Measurements from ENCODE around the gene SPAG16. TPM values are rescaled to one million over a fixed set of nuclear protein-coding genes. Genes with fewer than 3 reads are reported as not detected.

Gene SPAG16
- total RNA-seq, 2 experiments from 2014 or later = 11.1 to 12.5 TPM

DNA sequence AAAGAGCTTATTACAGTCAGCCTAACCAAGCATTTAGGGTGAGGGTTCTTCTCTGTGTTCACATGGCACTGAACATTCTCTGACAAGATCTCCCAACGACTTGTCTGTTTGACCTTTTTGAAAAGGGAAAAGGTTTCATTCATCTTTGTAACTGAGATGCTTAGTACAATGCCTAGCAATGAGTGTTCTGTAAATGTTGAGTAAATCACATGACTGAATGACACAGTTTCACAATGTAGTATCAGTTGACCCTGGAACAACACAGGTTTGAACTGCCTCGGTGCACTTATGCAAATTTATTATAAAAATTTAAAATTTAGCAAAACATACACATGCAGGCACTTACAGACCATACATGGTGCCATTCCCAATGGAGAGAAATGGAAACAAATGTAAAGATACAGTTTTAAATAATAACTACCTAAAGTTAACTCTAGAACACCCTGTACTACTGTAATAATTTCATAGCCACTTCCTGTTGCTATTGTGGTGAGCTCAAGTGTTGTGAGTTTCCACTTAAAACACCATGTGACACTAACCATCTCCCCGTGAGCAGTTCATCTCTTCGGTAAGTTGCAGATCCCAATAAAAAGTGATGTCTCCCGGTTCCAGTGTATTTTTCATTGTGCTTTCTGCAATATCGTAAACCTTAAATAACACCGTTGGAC is 1092.5 kb downstream of the SPAG16 start:
- POLR2A ChIA-PET = no interaction called here

DNA sequence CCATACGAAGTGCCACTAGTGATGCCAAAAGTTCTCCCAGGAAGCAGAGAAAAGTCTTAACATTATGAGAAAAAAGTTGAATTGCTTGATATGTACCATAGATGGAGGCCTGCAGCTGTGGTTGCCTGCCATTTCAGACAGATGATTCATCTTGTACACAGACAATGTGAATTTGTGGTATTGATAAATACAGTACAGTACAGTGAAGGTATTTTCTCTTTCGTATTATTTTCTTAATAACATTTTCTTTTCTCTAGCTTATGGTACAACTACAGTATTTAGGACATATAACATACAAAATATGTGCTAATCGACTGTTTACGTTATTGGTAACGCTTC is 1093.0 kb downstream of the SPAG16 start:
- POLR2A ChIA-PET = no interaction called here
- H3K27me3 Mint-ChIP-seq (ENCODE audit: low read depth) = no peaks in the 10 kb centered on the region
- H3K36me3 Mint-ChIP-seq (ENCODE audit: low read depth) = no peaks in the 10 kb centered on the region
- no peaks in the 10 kb centered on the region for H3K9me3 Mint-ChIP-seq (ENCODE audit: insufficient read depth)
- no peak overlapping the region for H3K27ac Mint-ChIP-seq
- CTCF ChIA-PET = no interaction called here
- H3K4me3 Mint-ChIP-seq = no peak overlapping the region
- no peak for ATAC-seq
- DNase-seq = no peak
- H3K4me1 Mint-ChIP-seq (ENCODE audit: low read depth) = no peaks in the 10 kb centered on the region

More for the DNA sequence above, 1092.5 kb downstream of the SPAG16 start:
- DNase-seq = no peak
- no peaks in the 10 kb centered on the region for H3K27me3 Mint-ChIP-seq (ENCODE audit: low read depth)
- H3K9me3 Mint-ChIP-seq (ENCODE audit: insufficient read depth) = no peaks in the 10 kb centered on the region
- H3K27ac Mint-ChIP-seq = no peak overlapping the region
- H3K4me3 Mint-ChIP-seq = no peak overlapping the region
- ATAC-seq = no peak
- H3K36me3 Mint-ChIP-seq (ENCODE audit: low read depth) = no peaks in the 10 kb centered on the region
- CTCF ChIA-PET = no interaction called here
- no peaks in the 10 kb centered on the region for H3K4me1 Mint-ChIP-seq (ENCODE audit: low read depth)

DNA sequence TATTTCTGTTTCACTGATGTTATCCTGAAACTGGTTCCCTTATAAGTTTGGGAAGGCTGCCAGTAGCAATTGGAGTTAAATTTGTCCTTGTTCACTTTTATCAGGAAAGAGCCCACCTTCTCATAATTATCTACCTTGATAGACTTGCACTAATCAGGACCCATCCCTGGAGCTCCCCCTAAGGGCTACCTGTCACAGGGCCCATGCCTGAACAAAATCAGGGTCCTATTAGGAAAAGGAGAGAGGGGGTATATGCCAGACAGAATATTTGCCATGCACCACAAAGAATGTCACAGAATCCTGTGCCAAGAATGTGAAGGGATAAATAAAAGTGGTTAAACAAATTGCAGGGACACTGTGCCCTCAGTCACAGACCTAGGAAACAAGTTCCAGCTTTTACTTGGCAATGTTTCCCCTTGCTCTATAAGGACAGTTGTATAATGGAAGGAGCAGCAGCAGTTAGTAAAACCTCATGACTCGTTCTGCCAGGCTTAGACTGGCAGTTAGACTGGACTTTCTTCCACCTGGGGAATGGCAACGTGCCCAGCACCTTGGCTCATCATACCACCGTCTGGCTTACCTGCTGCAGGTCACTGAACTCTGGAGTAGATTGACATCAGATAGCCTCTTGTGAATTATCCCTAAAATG is 1094.3 kb downstream of the SPAG16 start:
- no peak for ATAC-seq
- no peaks in the 10 kb centered on the region for H3K4me1 Mint-ChIP-seq (ENCODE audit: low read depth)
- H3K27ac Mint-ChIP-seq = no peak overlapping the region
- CTCF ChIA-PET = no interaction called here
- no peaks in the 10 kb centered on the region for H3K9me3 Mint-ChIP-seq (ENCODE audit: insufficient read depth)
- no peak for DNase-seq
- no peaks in the 10 kb centered on the region for H3K27me3 Mint-ChIP-seq (ENCODE audit: low read depth)
- POLR2A ChIA-PET = no interaction called here
- no peak overlapping the region for H3K4me3 Mint-ChIP-seq
- no peaks in the 10 kb centered on the region for H3K36me3 Mint-ChIP-seq (ENCODE audit: low read depth)

DNA sequence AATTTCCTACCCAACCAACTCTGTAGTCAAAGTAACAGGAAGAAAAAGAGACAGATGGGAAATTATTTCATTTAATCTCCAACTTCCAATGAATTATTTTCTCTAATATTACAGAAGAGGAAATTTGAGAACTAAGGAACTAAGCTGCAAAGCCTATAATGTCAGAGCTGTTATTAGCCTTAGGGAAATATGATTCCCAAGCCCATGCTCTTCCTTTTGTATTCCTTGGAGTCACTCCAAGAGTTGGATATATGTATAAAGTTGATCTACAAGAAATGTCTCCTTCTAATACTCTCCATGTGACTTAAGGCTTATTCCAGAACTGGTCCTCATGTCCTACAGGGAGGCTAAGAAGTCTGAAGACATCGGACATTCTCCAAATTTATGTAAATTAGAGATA is 1095.0 kb downstream of the SPAG16 start:
- DNase-seq (no peak), ATAC-seq (no peak)
- Mint-ChIP-seq H3K27me3 (ENCODE audit: low read depth) (no peaks in the 10 kb centered on the region), H3K36me3 (ENCODE audit: low read depth) (no peaks in the 10 kb centered on the region), H3K4me1 (ENCODE audit: low read depth) (no peaks in the 10 kb centered on the region), H3K9me3 (ENCODE audit: insufficient read depth) (no peaks in the 10 kb centered on the region), H3K4me3 (no peak overlapping the region), H3K27ac (no peak overlapping the region)
- CTCF ChIA-PET = no interaction called here
- POLR2A ChIA-PET = no interaction called here

DNA sequence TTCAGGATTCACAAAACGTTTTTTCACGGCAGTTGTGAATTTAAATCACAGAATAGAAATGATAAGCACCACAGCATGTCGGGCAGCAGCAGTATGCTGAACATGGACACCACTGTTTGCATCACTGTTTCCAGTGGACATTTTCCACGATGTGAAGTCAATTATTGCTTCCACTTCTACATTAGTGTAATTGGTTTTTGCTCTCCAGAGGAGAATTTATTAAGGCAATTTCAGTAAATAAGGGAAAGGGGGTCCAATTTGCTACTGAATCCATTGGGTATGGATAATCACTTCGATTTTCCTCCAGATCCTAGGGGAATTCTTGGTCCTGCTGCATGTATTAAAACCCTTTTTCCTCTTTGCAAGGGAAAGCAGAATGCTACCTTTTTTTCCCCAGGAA is 1096.4 kb downstream of the SPAG16 start:
- Mint-ChIP-seq H3K9me3 (ENCODE audit: insufficient read depth) (no peaks in the 10 kb centered on the region), H3K36me3 (ENCODE audit: low read depth) (no peaks in the 10 kb centered on the region), H3K4me3 (no peak overlapping the region), H3K27me3 (ENCODE audit: low read depth) (no peaks in the 10 kb centered on the region), H3K27ac (no peak overlapping the region), H3K4me1 (ENCODE audit: low read depth) (no peaks in the 10 kb centered on the region)
- ATAC-seq = no peak
- no peak for DNase-seq
- ChIA-PET CTCF (no interaction called here), POLR2A (no interaction called here)

DNA sequence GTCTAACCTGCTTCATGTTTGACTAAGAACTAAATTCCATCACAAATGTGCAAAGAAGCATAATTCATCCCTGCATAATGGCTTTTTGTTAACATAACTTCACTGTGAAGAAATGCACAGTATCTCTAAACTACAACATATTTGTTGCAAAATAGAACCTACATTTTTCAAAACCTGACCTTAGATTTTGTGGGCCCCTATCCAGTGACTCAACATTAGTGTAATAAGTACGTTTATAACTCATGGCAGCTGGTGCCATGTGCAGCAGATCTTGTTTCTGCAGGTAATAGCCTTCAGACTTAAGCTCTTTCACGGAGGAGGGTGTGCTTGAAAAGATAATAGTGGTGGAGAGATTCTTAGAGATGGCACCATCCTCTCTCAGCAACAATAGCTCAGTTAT is 1098.0 kb downstream of the SPAG16 start:
- no peak overlapping the region for H3K27ac Mint-ChIP-seq
- CTCF ChIA-PET = no interaction called here
- no peaks in the 10 kb centered on the region for H3K4me1 Mint-ChIP-seq (ENCODE audit: low read depth)
- no peaks in the 10 kb centered on the region for H3K36me3 Mint-ChIP-seq (ENCODE audit: low read depth)
- no peaks in the 10 kb centered on the region for H3K9me3 Mint-ChIP-seq (ENCODE audit: insufficient read depth)
- no peak overlapping the region for H3K4me3 Mint-ChIP-seq
- POLR2A ChIA-PET = no interaction called here
- no peaks in the 10 kb centered on the region for H3K27me3 Mint-ChIP-seq (ENCODE audit: low read depth)
- no peak for ATAC-seq
- no peak for DNase-seq

DNA sequence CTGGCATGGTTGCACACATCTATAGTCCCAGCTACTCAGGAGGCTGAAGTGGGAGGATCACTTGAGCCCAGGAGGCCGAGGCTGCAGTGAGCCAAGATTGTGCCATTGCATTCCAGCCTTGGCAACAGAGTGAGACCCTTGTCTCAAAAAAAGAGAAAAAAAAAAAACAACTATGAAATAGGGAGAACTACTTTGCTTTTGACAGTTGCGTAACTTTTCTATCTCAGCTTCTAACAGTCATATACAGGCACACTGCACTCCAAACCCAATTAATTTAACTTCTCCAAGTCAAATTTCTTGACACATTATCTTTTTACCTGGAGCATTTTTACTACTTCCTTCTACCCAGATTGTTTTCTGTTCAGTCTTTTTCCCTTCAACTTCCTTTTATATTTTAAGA is 1102.5 kb downstream of the SPAG16 start:
- DNase-seq = no peak
- Mint-ChIP-seq H3K4me1 (ENCODE audit: low read depth) (no peaks in the 10 kb centered on the region), H3K4me3 (no peak overlapping the region), H3K27me3 (ENCODE audit: low read depth) (no peaks in the 10 kb centered on the region), H3K9me3 (ENCODE audit: insufficient read depth) (no peaks in the 10 kb centered on the region), H3K27ac (no peak overlapping the region), H3K36me3 (ENCODE audit: low read depth) (no peaks in the 10 kb centered on the region)
- POLR2A ChIA-PET = no interaction called here
- ATAC-seq = no peak
- CTCF ChIA-PET = no interaction called here

DNA sequence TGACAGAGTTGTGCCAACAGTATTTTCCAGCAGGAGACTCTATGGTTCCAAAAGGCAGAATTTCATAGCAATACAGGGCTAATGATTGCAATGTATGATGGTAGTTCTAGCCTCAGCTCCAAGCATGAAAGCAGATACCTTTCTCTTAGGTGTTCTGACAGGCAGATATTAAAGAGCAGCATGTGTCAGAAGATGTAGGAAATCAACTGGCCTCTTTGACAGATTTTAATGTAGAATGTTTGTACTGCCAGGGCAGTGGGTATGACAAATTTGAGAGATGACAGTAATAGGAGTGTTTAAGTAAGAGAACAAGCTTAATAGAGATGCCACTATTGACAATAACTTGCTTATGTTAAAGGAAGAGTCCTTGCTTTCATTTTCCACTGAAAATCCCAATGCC is 1105.1 kb downstream of the SPAG16 start:
- Mint-ChIP-seq H3K9me3 (ENCODE audit: insufficient read depth) (no peaks in the 10 kb centered on the region), H3K4me3 (no peak overlapping the region), H3K36me3 (ENCODE audit: low read depth) (no peaks in the 10 kb centered on the region), H3K27ac (no peak overlapping the region), H3K4me1 (ENCODE audit: low read depth) (no peaks in the 10 kb centered on the region), H3K27me3 (ENCODE audit: low read depth) (no peaks in the 10 kb centered on the region)
- ATAC-seq (no peak), DNase-seq (no peak)
- POLR2A ChIA-PET = no interaction called here
- CTCF ChIA-PET = no interaction called here

DNA sequence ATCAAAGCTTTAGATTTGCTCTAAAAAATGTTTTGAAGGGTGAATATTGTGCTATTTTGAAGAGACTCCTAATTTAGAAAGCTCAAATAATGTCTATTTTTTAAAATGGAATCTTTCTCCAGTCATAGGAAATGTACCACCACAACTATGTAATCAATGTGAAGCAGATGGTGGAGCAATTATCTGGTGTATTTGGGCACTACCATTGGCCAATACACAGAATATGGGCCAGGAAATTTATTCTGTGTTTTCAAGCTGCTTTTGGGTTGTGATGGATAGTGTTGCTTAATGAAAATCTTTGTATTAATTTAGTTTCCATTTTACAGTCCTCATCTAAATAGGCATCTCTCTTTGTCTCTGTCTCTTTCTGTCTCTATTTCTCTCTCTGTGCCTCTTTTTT is 1109.5 kb downstream of the SPAG16 start:
- no peak for DNase-seq
- ChIA-PET CTCF (no interaction called here), POLR2A (no interaction called here)
- no peak for ATAC-seq
- Mint-ChIP-seq H3K36me3 (ENCODE audit: low read depth) (no peaks in the 10 kb centered on the region), H3K4me3 (no peak overlapping the region), H3K9me3 (ENCODE audit: insufficient read depth) (no peaks in the 10 kb centered on the region), H3K27me3 (ENCODE audit: low read depth) (no peaks in the 10 kb centered on the region), H3K4me1 (ENCODE audit: low read depth) (no peaks in the 10 kb centered on the region), H3K27ac (no peak overlapping the region)

DNA sequence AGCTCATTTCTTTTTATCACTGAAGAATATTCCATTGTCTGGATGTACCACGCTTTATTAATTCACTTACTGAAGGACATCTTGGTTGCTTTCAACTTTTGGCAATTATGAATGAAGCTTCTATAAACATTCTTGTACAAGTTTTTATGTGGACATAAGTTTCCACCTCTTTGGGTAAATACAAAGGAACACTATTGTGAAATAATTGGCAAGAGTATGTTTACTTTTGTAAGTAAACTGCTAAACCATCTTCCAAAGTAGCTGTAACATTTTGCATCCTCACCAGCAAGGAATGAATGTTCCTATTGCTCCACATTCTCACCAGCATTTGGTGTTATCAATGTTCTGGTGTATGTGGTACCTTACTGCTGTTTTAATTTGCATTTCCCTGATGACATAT is 1110.8 kb downstream of the SPAG16 start:
- no peak overlapping the region for H3K4me3 Mint-ChIP-seq
- DNase-seq (no peak), ATAC-seq (no peak)
- H3K27me3 Mint-ChIP-seq (ENCODE audit: low read depth) = no peaks in the 10 kb centered on the region
- H3K4me1 Mint-ChIP-seq (ENCODE audit: low read depth) = no peaks in the 10 kb centered on the region
- no peaks in the 10 kb centered on the region for H3K9me3 Mint-ChIP-seq (ENCODE audit: insufficient read depth)
- H3K27ac Mint-ChIP-seq = no peak overlapping the region
- CTCF ChIA-PET = no interaction called here
- POLR2A ChIA-PET = no interaction called here
- H3K36me3 Mint-ChIP-seq (ENCODE audit: low read depth) = no peaks in the 10 kb centered on the region

DNA sequence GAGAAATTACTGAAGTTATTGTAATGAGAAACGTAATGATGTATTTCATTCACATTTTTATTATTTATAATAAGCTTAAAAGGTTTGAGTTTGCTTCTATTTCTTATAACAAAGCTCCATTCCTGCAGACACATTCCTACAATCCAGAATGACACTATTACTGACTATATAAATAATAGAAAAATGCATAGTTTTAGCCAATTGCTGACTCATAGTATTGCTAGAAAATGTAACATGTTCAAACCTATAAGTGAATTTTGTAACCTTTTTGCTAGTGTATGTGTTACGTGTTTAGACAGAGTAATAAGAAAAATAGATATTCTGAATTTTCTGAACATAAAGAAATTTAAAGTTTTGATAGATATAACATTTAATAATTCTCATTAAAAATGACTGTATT is 1117.3 kb downstream of the SPAG16 start:
- Mint-ChIP-seq H3K27ac (no peak overlapping the region), H3K36me3 (ENCODE audit: low read depth) (no peaks in the 10 kb centered on the region), H3K4me3 (no peak overlapping the region), H3K9me3 (ENCODE audit: insufficient read depth) (no peaks in the 10 kb centered on the region), H3K27me3 (ENCODE audit: low read depth) (no peaks in the 10 kb centered on the region), H3K4me1 (ENCODE audit: low read depth) (no peaks in the 10 kb centered on the region)
- ChIA-PET CTCF (no interaction called here), POLR2A (no interaction called here)
- DNase-seq = no peak
- ATAC-seq = no peak

DNA sequence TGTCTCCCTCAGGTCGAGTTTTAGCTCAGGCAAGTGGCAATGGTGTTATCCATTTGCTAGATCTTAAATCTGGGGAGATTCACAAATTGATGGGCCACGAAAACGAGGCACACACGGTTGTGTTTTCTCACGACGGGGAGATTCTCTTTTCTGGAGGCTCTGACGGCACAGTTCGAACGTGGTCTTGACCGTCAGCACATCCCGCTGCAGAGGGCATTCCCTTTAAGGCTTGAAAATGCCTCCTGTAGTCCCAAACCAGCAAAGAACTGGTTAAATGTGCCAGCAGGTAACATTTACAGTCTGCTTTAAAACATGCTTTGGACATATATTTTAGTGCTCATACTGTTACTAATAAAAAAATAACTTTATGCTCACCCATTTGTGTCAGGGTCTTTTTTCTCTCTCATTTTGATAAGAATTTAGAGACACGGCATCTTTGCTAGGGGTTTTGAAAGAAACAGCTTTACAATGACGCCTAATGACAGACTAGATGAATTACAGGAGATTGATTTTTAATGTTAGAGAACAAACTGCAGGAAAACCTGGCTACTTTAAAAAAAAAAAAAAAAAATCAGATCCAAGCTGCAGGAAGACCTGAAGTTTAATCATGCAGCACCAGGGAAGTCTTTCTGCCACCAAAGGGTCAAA is 1126.0 kb downstream of the SPAG16 start:
- H3K4me3 Mint-ChIP-seq = no peak overlapping the region
- H3K4me1 Mint-ChIP-seq (ENCODE audit: low read depth) = no peaks in the 10 kb centered on the region
- DNase-seq = no peak
- H3K9me3 Mint-ChIP-seq (ENCODE audit: insufficient read depth) = no peaks in the 10 kb centered on the region
- CTCF ChIA-PET = no interaction called here
- no peak for ATAC-seq
- H3K27ac Mint-ChIP-seq = no peak overlapping the region
- no peaks in the 10 kb centered on the region for H3K27me3 Mint-ChIP-seq (ENCODE audit: low read depth)
- POLR2A ChIA-PET = no interaction called here
- H3K36me3 Mint-ChIP-seq (ENCODE audit: low read depth) = no peaks in the 10 kb centered on the region
